Suprapubic skin (tissue), 3 donors: ENCODE data around the gene BRPF1.

Experiments
- POLR2A ChIP-seq, 2 donors: fragments of 450-650 bp; IDR thresholded peaks; one replicate each; pipeline ENCODE4 v1.6.1; 2017; ENCODE audit warnings: antibody characterized with exemption in 2 of 2, mild to moderate bottlenecking in 2 of 2, moderate library complexity in 2 of 2
- TF ChIP-seq, protein P1 (sequence below), 2 donors: fragments of 200-600 bp in 1 of 2; fragments of 450-650 bp in 1 of 2; sonication (generic) in 1 of 2; IDR thresholded peaks; one replicate each; pipeline ENCODE4 v1.5.1; 2016 to 2019; ENCODE audit warnings: antibody characterized with exemption in 2 of 2, mild to moderate bottlenecking in 1 of 2, moderate library complexity in 1 of 2

DNA sequence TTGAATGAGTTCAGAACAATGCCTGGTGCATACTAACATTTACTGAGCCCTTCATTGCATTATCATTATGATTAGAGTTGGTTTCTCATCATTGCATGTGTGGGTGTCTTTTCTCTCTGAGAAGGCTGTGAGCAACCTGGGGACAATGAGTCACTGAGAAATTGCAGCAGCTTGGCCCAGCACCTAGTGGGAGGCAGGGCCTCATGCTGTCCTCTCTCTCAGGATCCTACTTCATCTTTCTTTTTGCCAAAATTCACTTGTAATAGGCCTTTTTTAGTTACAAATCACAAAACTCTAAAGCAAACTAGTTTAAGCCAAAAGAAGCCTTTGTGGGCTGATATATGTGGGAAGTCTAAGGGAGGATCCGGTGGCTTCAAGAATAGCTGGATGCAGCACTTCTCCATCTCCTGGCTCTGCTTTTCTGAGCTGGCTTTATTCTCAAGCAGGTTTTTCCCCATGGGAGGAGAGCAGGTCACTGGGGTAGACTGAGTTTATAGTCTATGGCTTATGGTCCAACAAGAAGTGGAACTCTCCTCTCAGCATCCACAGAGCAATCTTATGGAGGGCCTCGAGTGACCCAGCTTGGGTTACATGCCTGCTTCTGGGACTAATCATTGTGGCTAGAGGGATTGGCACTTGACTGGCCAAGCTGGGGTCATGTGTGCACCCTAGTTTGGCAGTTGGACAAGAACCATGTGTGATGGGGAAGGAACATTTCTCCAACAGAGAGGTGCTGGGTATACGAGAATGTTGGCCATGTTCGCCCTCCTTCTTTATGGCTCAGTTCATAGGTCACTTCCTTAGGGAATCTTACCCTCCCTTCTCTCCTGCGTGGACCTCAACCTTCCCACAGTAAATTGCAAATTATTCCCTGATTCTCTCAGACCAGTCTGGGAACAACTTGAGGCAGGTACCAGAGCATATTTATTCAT is 46.9 kb downstream of the BRPF1 start:
- TF ChIP-seq, protein P1, sequence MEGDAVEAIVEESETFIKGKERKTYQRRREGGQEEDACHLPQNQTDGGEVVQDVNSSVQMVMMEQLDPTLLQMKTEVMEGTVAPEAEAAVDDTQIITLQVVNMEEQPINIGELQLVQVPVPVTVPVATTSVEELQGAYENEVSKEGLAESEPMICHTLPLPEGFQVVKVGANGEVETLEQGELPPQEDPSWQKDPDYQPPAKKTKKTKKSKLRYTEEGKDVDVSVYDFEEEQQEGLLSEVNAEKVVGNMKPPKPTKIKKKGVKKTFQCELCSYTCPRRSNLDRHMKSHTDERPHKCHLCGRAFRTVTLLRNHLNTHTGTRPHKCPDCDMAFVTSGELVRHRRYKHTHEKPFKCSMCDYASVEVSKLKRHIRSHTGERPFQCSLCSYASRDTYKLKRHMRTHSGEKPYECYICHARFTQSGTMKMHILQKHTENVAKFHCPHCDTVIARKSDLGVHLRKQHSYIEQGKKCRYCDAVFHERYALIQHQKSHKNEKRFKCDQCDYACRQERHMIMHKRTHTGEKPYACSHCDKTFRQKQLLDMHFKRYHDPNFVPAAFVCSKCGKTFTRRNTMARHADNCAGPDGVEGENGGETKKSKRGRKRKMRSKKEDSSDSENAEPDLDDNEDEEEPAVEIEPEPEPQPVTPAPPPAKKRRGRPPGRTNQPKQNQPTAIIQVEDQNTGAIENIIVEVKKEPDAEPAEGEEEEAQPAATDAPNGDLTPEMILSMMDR (IDR thresholded peaks at IDR 0.05) = no peak
- TF ChIP-seq POLR2A (IDR thresholded peaks at IDR 0.05) = no peak
